Neural cell (in vitro differentiated cells): ENCODE results near the gene RABL6.
"Not testable (repeated sequence)": the region's sequence is repeated elsewhere in the genome, so short reads cannot be mapped to it uniquely, and the experiment has no call there.

ENCODE experiments used
- CTCF ChIP-seq: fragments of 450-650 bp; IDR thresholded peaks from 2 replicates; pipeline ENCODE4 v1.5.1; 2014; ENCODE audit warnings: antibody characterized with exemption, mild to moderate bottlenecking, moderate library complexity; ENCODE audit not compliant: poor library complexity, severe bottlenecking
- EP300 ChIP-seq: fragments of 450-650 bp; conservative IDR thresholded peaks from 2 replicates; pipeline ENCODE4 v1.6.1; 2014; ENCODE audit warnings: antibody characterized with exemption, mild to moderate bottlenecking, moderate library complexity; ENCODE audit not compliant: poor library complexity, severe bottlenecking
- EZH2 ChIP-seq: fragments of 200-600, 300-800 bp; shearing (Covaris generic), sonication (generic); IDR thresholded peaks from 2 replicates; pipeline ENCODE4 v1.6.1; 2014; ENCODE audit warnings: antibody characterized with exemption, low read length, borderline replicate concordance, mild to moderate bottlenecking; ENCODE audit not compliant: insufficient read depth, poor library complexity, severe bottlenecking
- MXI1 ChIP-seq: fragments of 450-650 bp; conservative IDR thresholded peaks from 2 replicates; pipeline ENCODE4 v1.6.1; 2014; ENCODE audit warnings: antibody characterized with exemption, mild to moderate bottlenecking; ENCODE audit not compliant: poor library complexity, severe bottlenecking
- POLR2AphosphoS5 ChIP-seq: IDR thresholded peaks from 2 replicates; pipeline ENCODE4 v1.6.1; 2012
- RAD21 ChIP-seq: fragments of 450-650 bp; conservative IDR thresholded peaks from 2 replicates; pipeline ENCODE4 v1.6.1; 2014; ENCODE audit warnings: antibody characterized with exemption, mild to moderate bottlenecking, moderate library complexity
- REST ChIP-seq: IDR thresholded peaks from 2 replicates; pipeline ENCODE4 v1.6.1; 2012; ENCODE audit warnings: borderline replicate concordance
- SMC3 ChIP-seq: fragments of 450-650 bp; conservative IDR thresholded peaks from 2 replicates; pipeline ENCODE4 v1.6.1; 2014; ENCODE audit warnings: antibody characterized with exemption, mild to moderate bottlenecking, moderate library complexity; ENCODE audit not compliant: poor library complexity
- TAF1 ChIP-seq: IDR thresholded peaks from 2 replicates; pipeline ENCODE4 v1.6.1; 2012; ENCODE audit warnings: low read depth

- not testable (repeated sequence) for TF ChIP-seq CTCF, EZH2, EP300, SMC3, MXI1, POLR2AphosphoS5, TAF1, REST, RAD21
Measured at GRCh38 chr9:136796775-136797347, 10.9 kb upstream of the RABL6 start.
